GM18519 (cell line): ENCODE data around the gene SRGAP3.

Experiments used
- ATAC-seq: cut with Tn5 transposase; IDR thresholded peaks from one replicate; pipeline ENCODE4 v1.9.1; 2021; ENCODE audit warnings: mild to moderate bottlenecking, moderate library complexity; ENCODE audit not compliant: unreplicated experiment, low FRiP score

SRGAP3 gene

GRCh38 chr3:9254764-9255163 lies 5.3 kb upstream of the SRGAP3 start:
- ATAC-seq = no peak

GRCh38 chr3:9253327-9253726 lies 3.9 kb upstream of the SRGAP3 start:
- ATAC-seq = no peak

GRCh38 chr3:9251055-9251786 lies 1.8 kb upstream of the SRGAP3 start:
- no peak for ATAC-seq

GRCh38 chr3:9250236-9250635 lies 790 bp upstream of the SRGAP3 start:
- no peak for ATAC-seq

- no peak for ATAC-seq
These were observed 749 bp downstream of the SRGAP3 start for GRCh38 chr3:9248522-9249271.

- no peak for ATAC-seq
These were observed 1.4 kb downstream of the SRGAP3 start for GRCh38 chr3:9247941-9248521.

GRCh38 chr3:9247361-9247940 lies 2.0 kb downstream of the SRGAP3 start:
- ATAC-seq = no peak

GRCh38 chr3:9246189-9246588 lies 3.3 kb downstream of the SRGAP3 start:
- no peak for ATAC-seq

- no peak for ATAC-seq
These were observed 4.8 kb downstream of the SRGAP3 start for GRCh38 chr3:9244495-9245183.

GRCh38 chr3:9241956-9242355 lies 7.5 kb downstream of the SRGAP3 start:
- no peak for ATAC-seq

GRCh38 chr3:9239680-9240079 lies 9.8 kb downstream of the SRGAP3 start:
- no peak for ATAC-seq

- no peak for ATAC-seq
These were observed 10.6 kb downstream of the SRGAP3 start for GRCh38 chr3:9238721-9239295.

- no peak for ATAC-seq
These were observed 11.2 kb downstream of the SRGAP3 start for GRCh38 chr3:9238276-9238675.

- ATAC-seq = no peak
These were observed 15.4 kb downstream of the SRGAP3 start for GRCh38 chr3:9233814-9234600.

- ATAC-seq = no peak
These were observed 16.3 kb downstream of the SRGAP3 start for GRCh38 chr3:9233101-9233500.

GRCh38 chr3:9231937-9232336 lies 17.5 kb downstream of the SRGAP3 start:
- ATAC-seq = no peak

- no peak for ATAC-seq
These were observed 18.0 kb downstream of the SRGAP3 start for GRCh38 chr3:9231471-9231870.

- ATAC-seq = no peak
These were observed 18.4 kb downstream of the SRGAP3 start for GRCh38 chr3:9231006-9231405.

- ATAC-seq = no peak
These were observed 18.9 kb downstream of the SRGAP3 start for GRCh38 chr3:9230596-9230995.

GRCh38 chr3:9229879-9230278 lies 19.6 kb downstream of the SRGAP3 start:
- ATAC-seq = no peak
